Skeletal muscle satellite cell (primary cell): ENCODE results near the gene ABCA6.

Experiments used
- H3K27me3 ChIP-seq: 2 replicates; pipeline ENCODE4 v1.7.0; 2013; ENCODE audit warnings: low read length; ENCODE audit not compliant: control insufficient read depth, insufficient read depth
- H3K36me3 ChIP-seq: 2 replicates; pipeline ENCODE4 v1.7.0; 2013; ENCODE audit warnings: mild to moderate bottlenecking, control low read depth, low read length; ENCODE audit not compliant: insufficient read depth
- H3K4me1 ChIP-seq: 2 replicates; pipeline ENCODE4 v1.7.0; 2013; ENCODE audit warnings: low read length; ENCODE audit not compliant: control insufficient read depth, insufficient read depth
- H3K4me2 ChIP-seq: 2 replicates; pipeline ENCODE4 v1.7.0; 2013; ENCODE audit warnings: mild to moderate bottlenecking, low read length
- H3K4me3 ChIP-seq: 2 replicates; pipeline ENCODE4 v1.7.0; 2013; ENCODE audit warnings: low read length
- H3K9ac ChIP-seq: 2 replicates; pipeline ENCODE4 v1.7.0; 2013; ENCODE audit warnings: mild to moderate bottlenecking, low read depth, low read length, moderate library complexity
- H3K9me3 ChIP-seq: replicated peaks from 2 replicates; pipeline ENCODE4 v1.7.0; 2013; ENCODE audit warnings: mild to moderate bottlenecking, control low read depth, low read length

Gene ABCA6

DNA sequence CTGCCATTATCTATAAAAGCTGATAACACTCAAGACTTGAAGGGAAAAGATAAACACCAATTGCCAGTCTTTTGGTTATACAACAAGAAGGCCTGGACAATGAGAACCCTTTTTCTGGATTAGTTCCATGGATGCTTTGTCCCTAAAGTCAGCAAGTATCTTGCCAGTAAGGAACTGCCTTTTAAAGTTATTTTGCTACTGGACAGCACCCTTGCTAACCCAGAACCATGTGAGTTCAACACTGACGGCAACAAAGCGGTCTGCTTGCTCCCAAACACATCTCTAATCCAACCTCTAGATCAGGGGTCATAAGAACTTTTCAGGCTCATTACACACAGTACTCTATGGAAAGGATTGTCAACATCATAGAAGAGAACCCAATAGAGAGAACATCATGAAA, 25.3 kb upstream of the ABCA6 start:
- H3K9me3 ChIP-seq = no peaks in the 10 kb centered on the region
- H3K4me3 ChIP-seq = no peak overlapping the region
- no peaks in the 10 kb centered on the region for H3K27me3 ChIP-seq
- H3K9ac ChIP-seq = no peak overlapping the region
- no peaks in the 10 kb centered on the region for H3K36me3 ChIP-seq
- H3K4me1 ChIP-seq = no peaks in the 10 kb centered on the region
- no peak overlapping the region for H3K4me2 ChIP-seq

DNA sequence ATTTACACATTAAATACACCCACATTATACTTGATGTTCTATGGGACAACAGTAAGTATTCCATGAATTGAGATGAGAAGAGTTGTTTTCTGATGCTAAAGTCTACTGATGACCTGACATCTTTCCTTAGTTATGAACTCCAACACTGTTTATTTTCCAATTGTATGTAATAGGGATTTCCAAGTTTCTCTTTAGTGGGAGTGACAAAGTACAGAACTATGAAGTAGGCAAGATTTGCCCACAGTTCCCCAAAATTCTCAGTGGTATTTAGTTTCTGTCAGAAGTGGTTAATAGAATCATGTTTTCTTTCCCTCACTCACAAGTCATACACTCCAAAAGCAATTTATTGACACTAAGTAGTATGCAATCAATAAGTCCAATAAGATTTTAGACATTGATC, 22.5 kb upstream of the ABCA6 start:
- H3K4me3 ChIP-seq = no peak overlapping the region
- no peaks in the 10 kb centered on the region for H3K36me3 ChIP-seq
- H3K4me2 ChIP-seq = no peak overlapping the region
- no peaks in the 10 kb centered on the region for H3K9me3 ChIP-seq
- no peak overlapping the region for H3K9ac ChIP-seq
- H3K4me1 ChIP-seq = no peaks in the 10 kb centered on the region
- no peaks in the 10 kb centered on the region for H3K27me3 ChIP-seq

GRCh38 chr17:69159418-69159817, 17.7 kb upstream of the ABCA6 start:
- Histone ChIP-seq H3K9ac (no peak overlapping the region), H3K27me3 (no peaks in the 10 kb centered on the region), H3K4me1 (no peaks in the 10 kb centered on the region), H3K9me3 (no peaks in the 10 kb centered on the region), H3K4me2 (no peak overlapping the region), H3K4me3 (no peak overlapping the region), H3K36me3 (no peaks in the 10 kb centered on the region)

GRCh38 chr17:69154267-69154666, 12.6 kb upstream of the ABCA6 start:
- Histone ChIP-seq H3K27me3 (no peaks in the 10 kb centered on the region), H3K9me3 (no peaks in the 10 kb centered on the region), H3K4me2 (no peak overlapping the region), H3K36me3 (no peaks in the 10 kb centered on the region), H3K4me3 (no peak overlapping the region), H3K9ac (no peak overlapping the region), H3K4me1 (no peaks in the 10 kb centered on the region)

DNA sequence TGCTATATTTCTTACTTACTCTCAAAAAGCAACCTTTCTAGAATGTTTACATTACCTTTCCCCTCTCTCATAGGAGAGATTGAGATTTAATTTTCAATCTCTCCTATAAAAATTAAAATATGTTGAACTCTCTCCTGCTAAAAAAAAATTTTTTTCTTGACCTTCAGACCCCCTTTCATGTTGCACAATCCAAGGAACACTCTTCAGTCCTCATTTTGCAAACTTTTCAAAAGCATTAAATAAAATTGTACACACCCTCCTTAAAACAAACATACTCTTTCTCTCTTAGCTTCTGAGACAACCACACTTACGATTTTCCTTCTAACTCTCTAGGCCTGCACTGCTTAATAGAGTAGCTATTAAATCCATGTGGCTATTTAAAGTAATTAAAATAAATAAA, 8.6 kb upstream of the ABCA6 start:
- H3K4me1 ChIP-seq = no peaks in the 10 kb centered on the region
- no peaks in the 10 kb centered on the region for H3K27me3 ChIP-seq
- no peak overlapping the region for H3K4me3 ChIP-seq
- no peaks in the 10 kb centered on the region for H3K36me3 ChIP-seq
- H3K9ac ChIP-seq = no peak overlapping the region
- no peak overlapping the region for H3K4me2 ChIP-seq
- H3K9me3 ChIP-seq = no peaks in the 10 kb centered on the region

DNA sequence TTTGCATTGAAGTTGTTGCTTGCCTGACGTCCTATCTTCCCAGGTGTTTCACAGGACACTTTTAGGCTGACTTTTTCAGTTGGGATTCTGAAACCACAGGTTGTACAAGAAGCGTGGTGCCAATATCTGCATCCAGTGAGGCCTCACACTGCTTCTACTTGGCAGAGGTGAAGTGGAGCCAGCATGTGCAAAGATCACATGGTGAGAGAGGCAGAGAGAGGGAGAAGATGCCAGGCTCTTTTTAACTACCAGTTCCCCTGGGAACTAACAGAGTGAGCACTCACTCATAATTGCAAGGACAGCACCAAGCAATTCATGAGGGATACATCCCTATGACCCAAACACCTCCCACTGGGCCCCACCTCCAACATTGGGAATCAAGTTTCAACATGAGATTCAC, 5.8 kb upstream of the ABCA6 start:
- Histone ChIP-seq H3K9ac (no peak overlapping the region), H3K4me2 (no peak overlapping the region), H3K4me3 (no peak overlapping the region), H3K27me3 (no peaks in the 10 kb centered on the region), H3K9me3 (no peaks in the 10 kb centered on the region), H3K36me3 (no peaks in the 10 kb centered on the region), H3K4me1 (peaks cover under 1% of the 10 kb centered on the region)

DNA sequence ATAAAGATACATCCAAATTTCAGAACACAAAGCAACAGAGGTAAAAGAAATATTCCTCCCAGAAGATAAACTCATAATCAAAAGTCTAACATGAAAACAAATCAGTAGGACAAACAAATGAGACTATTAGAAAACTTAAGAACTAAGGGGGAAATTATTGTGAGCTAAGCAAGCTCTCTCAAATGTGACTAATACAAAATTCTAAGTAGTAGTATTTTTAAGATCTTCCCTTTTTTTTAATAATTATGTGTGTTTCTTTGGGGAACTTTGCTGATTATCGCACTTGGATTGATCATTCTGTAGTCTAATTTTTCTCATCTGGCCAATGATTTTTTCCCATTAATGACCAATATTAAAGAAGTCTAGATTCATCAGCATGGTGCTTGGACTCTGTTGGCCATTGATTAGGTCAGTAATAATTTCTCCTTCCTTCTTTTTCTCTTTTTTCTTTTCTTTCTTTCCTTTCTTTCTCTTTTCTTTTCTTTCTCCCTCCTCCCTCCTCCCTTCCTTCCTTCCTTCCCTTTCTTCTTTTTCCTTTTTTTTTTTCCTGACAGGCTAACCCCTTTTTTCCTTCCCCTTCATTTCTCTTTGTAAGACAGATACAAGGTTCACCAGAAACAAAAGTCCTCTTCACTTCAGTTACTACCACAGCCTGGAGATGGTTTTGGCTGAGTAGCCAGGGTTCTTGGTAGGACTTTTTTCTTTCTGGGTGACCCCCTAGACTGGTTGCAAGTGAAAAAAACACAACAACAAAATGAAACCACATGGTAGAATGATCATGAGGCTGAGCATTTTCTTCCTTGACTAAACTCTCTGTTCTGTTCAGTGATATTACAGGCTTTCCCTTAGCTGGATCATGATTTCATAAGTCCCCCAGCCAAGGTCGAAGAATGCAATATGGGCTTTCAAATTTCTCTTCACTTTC, 2.9 kb upstream of the ABCA6 start:
- no peak overlapping the region for H3K9ac ChIP-seq
- H3K4me3 ChIP-seq = no peak overlapping the region
- no peaks in the 10 kb centered on the region for H3K27me3 ChIP-seq
- peaks cover 16% of the 10 kb centered on the region for H3K4me1 ChIP-seq
- H3K9me3 ChIP-seq = no peaks in the 10 kb centered on the region
- H3K36me3 ChIP-seq = no peaks in the 10 kb centered on the region
- no peak overlapping the region for H3K4me2 ChIP-seq

- peaks cover 16% of the 10 kb centered on the region for H3K4me1 ChIP-seq
- H3K4me3 ChIP-seq = no peak overlapping the region
- no peaks in the 10 kb centered on the region for H3K27me3 ChIP-seq
- no peaks in the 10 kb centered on the region for H3K9me3 ChIP-seq
- no peaks in the 10 kb centered on the region for H3K36me3 ChIP-seq
- no peak overlapping the region for H3K4me2 ChIP-seq
- H3K9ac ChIP-seq = no peak overlapping the region
These were observed 2.1 kb upstream of the ABCA6 start for GRCh38 chr17:69143683-69144231.

GRCh38 chr17:69143151-69143550, 1.5 kb upstream of the ABCA6 start:
- Histone ChIP-seq H3K36me3 (no peaks in the 10 kb centered on the region), H3K4me3 (no peak overlapping the region), H3K27me3 (no peaks in the 10 kb centered on the region), H3K9me3 (no peaks in the 10 kb centered on the region), H3K9ac (no peak overlapping the region), H3K4me2 (no peak overlapping the region), H3K4me1 (peaks cover 16% of the 10 kb centered on the region)

DNA sequence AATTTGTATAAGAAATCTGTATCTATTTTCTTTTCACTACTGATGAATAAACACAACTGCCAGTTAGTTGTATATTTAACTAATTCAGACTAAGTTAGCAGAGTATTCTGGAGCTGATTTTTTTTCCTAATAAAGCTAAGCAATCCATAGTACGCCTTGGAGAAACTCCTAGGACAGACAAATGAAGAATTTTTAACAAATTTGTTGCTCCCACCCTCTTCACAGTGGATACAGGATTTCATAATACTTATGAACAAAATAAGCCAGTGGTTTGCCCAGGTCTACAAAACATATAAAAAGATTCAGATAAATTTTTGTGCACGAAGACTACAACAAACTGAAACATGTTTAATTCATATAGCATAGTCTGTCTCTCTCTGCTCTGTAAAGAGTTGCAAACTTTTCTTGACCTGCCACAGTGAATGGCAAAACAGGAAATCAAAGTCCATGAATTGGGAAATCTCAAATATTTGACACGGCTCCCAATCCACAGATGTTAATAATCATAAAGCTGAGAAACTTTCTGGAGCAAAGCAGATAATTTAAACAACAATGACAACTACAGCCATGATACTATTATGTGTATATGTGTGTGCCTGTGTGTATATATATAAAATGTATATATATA, 594 bp upstream of the ABCA6 start:
- Histone ChIP-seq H3K4me1 (peaks cover 16% of the 10 kb centered on the region), H3K4me2 (peak overlapping the region; percentile 69), H3K36me3 (no peaks in the 10 kb centered on the region), H3K9me3 (no peaks in the 10 kb centered on the region), H3K27me3 (no peaks in the 10 kb centered on the region), H3K9ac (peak overlapping the region; percentile 61), H3K4me3 (peak overlapping the region; percentile 57)

- H3K4me3 ChIP-seq = no peak overlapping the region
- no peaks in the 10 kb centered on the region for H3K9me3 ChIP-seq
- no peak overlapping the region for H3K9ac ChIP-seq
- no peaks in the 10 kb centered on the region for H3K27me3 ChIP-seq
- no peaks in the 10 kb centered on the region for H3K4me1 ChIP-seq
- H3K4me2 ChIP-seq = no peak overlapping the region
- no peaks in the 10 kb centered on the region for H3K36me3 ChIP-seq
These were observed 7.6 kb downstream of the ABCA6 start for GRCh38 chr17:69134112-69134511.
